GM11168 (cell line): ENCODE data around the gene KDM7A.

ENCODE experiments used
- in situ Hi-C: fragments of 300-500 bp; cut with MboI; formaldehyde crosslinking; loops from one replicate; pipeline ENCODE4 v1.12.0; 2022; ENCODE audit warnings: low sequenced_read_pairs; ENCODE audit not compliant: unreplicated experiment

KDM7A gene

GRCh38 chr7:140096459-140096858 lies 80.3 kb downstream of the KDM7A start:
- in situ Hi-C loops: no loop called here

- in situ Hi-C loops: no loop called here
Measured at GRCh38 chr7:140093375-140093774, 83.4 kb downstream of the KDM7A start.

- in situ Hi-C loops: no loop called here
Measured at GRCh38 chr7:140085447-140085846, 91.3 kb downstream of the KDM7A start.

GRCh38 chr7:140084972-140085371 lies 91.8 kb downstream of the KDM7A start:
- in situ Hi-C loops: no loop called here

- in situ Hi-C loops: no loop called here
Measured at GRCh38 chr7:140084142-140084655, 92.6 kb downstream of the KDM7A start.

- in situ Hi-C loops: no loop called here
Measured at GRCh38 chr7:140082770-140083169, 94.0 kb downstream of the KDM7A start.

GRCh38 chr7:140081774-140082425 lies 94.9 kb downstream of the KDM7A start:
- in situ Hi-C loops: no loop called here

- in situ Hi-C loops: no loop called here
Measured at GRCh38 chr7:140080919-140081318, 95.9 kb downstream of the KDM7A start.

GRCh38 chr7:140079121-140079536 lies 97.7 kb downstream of the KDM7A start:
- in situ Hi-C loops: no loop called here

- in situ Hi-C loops: no loop called here
Measured at GRCh38 chr7:140078392-140078791, 98.4 kb downstream of the KDM7A start.

- in situ Hi-C loops: no loop called here
Measured at GRCh38 chr7:140074780-140075179, 102.0 kb downstream of the KDM7A start.

GRCh38 chr7:140070546-140070945 lies 106.2 kb downstream of the KDM7A start:
- in situ Hi-C loops: no loop called here

GRCh38 chr7:140069298-140069949 lies 107.4 kb downstream of the KDM7A start:
- in situ Hi-C loops: no loop called here

GRCh38 chr7:140068033-140068432 lies 108.8 kb downstream of the KDM7A start:
- in situ Hi-C loops: no loop called here

- in situ Hi-C loops: no loop called here
Measured at GRCh38 chr7:140067052-140067451, 109.7 kb downstream of the KDM7A start.

GRCh38 chr7:140062528-140063299 lies 114.1 kb downstream of the KDM7A start, which contains the start of gene PARP12:
PARP12 (minus strand) TSS chr7:140062951; CDS start chr7:140062847, 104 bp downstream.
- in situ Hi-C loops: no loop called here

- in situ Hi-C loops: no loop called here
Measured at GRCh38 chr7:140062118-140062527, 114.7 kb downstream of the KDM7A start.

GRCh38 chr7:140061607-140061930 lies 115.2 kb downstream of the KDM7A start:
- in situ Hi-C loops: no loop called here

- in situ Hi-C loops: no loop called here
Measured at GRCh38 chr7:140060788-140061606, 115.8 kb downstream of the KDM7A start.

- in situ Hi-C loops: no loop called here
Measured at GRCh38 chr7:140060243-140060630, 116.5 kb downstream of the KDM7A start.
